GM19455 (cell line): ENCODE measurements around the gene NUPR1.
"Not testable (repeated sequence)": the region's sequence is repeated elsewhere in the genome, so short reads cannot be mapped to it uniquely, and the experiment has no call there.

Source experiments
- ATAC-seq: cut with Tn5 transposase; IDR thresholded peaks from one replicate; pipeline ENCODE4 v1.9.1; 2021; ENCODE audit not compliant: unreplicated experiment

Gene NUPR1

GRCh38 chr16:28538733-28539596 is at the start of gene NUPR1:
Gene NUPR1, minus strand, starts transcription at chr16:28538974. Its CDS starts 67 bp downstream, at chr16:28538907.
- ATAC-seq, result no peak

- no peak for ATAC-seq
Observed at GRCh38 chr16:28587386-28587785, 48.6 kb upstream of the NUPR1 start.

GRCh38 chr16:28586466-28586865 is 47.7 kb upstream of the NUPR1 start:
- ATAC-seq, result no peak

- ATAC-seq, result no peak
Observed at GRCh38 chr16:28585674-28586073, 46.9 kb upstream of the NUPR1 start.

- ATAC-seq, result no peak
Observed at GRCh38 chr16:28580726-28581315, 42.0 kb upstream of the NUPR1 start.

GRCh38 chr16:28575446-28576109 is 36.8 kb upstream of the NUPR1 start:
- ATAC-seq, result no peak

GRCh38 chr16:28574925-28575324 is 36.2 kb upstream of the NUPR1 start:
- no peak for ATAC-seq

GRCh38 chr16:28573738-28574718 is 35.3 kb upstream of the NUPR1 start:
- no peak for ATAC-seq

- ATAC-seq, result no peak
Observed at GRCh38 chr16:28572696-28573510, 34.1 kb upstream of the NUPR1 start.

GRCh38 chr16:28569968-28570752 is 31.4 kb upstream of the NUPR1 start:
- no peak for ATAC-seq

- no peak for ATAC-seq
Observed at GRCh38 chr16:28569021-28569420, 30.2 kb upstream of the NUPR1 start.

GRCh38 chr16:28567292-28567691 is 28.5 kb upstream of the NUPR1 start:
- no peak for ATAC-seq

GRCh38 chr16:28566233-28566925 is 27.6 kb upstream of the NUPR1 start:
- not testable (repeated sequence) for ATAC-seq

GRCh38 chr16:28563218-28563617 is 24.4 kb upstream of the NUPR1 start:
- no peak for ATAC-seq

GRCh38 chr16:28562199-28562598 is 23.4 kb upstream of the NUPR1 start:
- no peak for ATAC-seq

GRCh38 chr16:28561557-28562187 is 22.9 kb upstream of the NUPR1 start:
- ATAC-seq, result no peak

GRCh38 chr16:28558456-28558855 is 19.7 kb upstream of the NUPR1 start:
- no peak for ATAC-seq

GRCh38 chr16:28556914-28557320 is 18.1 kb upstream of the NUPR1 start:
- ATAC-seq, result no peak
